Measurements from ENCODE around the gene GRIP1. TPM values are rescaled to one million over a fixed set of nuclear protein-coding genes. Genes with fewer than 3 reads are reported as not detected.

Gene GRIP1
- total RNA-seq, 1 experiment from 2014 or later, result 5.0 TPM

DNA sequence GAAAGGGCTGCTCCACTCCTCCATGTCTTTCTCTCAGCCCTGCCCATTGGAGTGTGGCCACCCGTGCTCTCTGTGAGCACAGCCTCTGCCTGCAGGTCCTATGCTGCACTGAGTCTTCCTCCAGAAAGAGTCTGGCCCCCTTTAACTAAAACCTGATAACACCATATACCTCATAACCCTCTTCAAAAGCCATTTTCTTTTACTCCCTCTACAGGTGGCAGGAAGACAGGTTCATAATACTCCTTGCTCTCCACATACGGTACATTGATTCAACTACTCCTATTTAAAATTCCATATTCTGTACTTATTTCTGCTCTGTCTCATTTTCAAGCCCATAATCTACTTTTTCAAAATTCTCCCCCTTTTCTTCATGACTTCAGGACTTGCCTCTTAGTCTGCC lies 232.6 kb downstream of the GRIP1 start:
- in situ Hi-C loops (cut with HindIII; ENCODE audit: low pct_unique_long_range_greater_than_20kb, low sequenced_read_pairs), result no loop called here
- no peak for DNase-seq (ENCODE audit: low read depth)

DNA sequence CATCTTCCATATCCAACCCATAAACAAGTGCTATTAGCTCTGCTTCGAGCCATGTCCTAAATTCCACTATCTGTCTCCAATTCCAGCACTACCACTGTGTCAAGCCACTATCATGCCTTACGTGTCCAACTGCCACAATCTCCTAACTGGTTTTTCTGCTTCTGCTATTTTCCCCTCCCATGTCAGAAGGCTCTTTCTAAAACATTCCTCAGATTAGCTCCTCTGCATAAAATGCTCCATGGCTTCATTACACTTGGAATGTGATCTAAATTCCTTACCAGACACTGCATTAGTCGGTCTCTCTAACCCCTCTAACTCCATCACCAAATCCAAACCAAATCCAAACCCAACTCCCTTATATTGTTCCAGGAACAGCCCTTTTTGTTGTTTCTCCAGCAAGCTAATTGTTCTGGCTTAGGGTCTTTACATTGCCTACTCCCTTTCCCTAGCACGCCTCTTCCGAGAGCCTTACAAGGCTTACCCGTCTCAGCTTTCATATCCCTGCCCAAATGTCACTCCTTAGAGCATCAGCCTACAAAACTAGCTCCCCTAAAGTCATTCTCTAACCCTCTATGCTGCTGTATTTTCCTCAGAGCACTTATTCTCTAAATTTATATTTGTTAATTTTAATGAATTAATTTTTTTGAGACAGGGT lies 236.8 kb downstream of the GRIP1 start:
- in situ Hi-C loops (cut with HindIII; ENCODE audit: low pct_unique_long_range_greater_than_20kb, low sequenced_read_pairs), result no loop called here
- no peak for DNase-seq (ENCODE audit: low read depth)

DNA sequence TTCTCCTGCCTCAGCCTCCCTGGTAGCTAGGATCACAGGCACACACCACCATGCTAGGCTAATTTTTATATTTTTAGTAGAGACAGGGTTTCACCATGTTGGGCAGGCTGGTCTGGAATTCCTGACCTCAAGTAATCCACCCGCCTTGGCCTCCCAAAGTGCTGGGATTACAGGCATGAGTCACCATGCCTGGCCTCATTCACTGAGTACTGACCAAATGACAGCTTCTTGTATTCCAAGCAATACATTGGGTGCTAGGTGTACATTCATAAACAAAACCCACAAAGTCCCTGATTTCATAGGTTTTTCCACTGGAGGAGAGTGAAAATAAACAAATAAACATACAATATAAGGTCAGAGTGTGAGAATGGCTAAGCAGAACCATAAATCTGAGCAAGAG lies 240.3 kb downstream of the GRIP1 start:
- in situ Hi-C loops (cut with HindIII; ENCODE audit: low pct_unique_long_range_greater_than_20kb, low sequenced_read_pairs), result no loop called here
- no peak for DNase-seq (ENCODE audit: low read depth)

DNA sequence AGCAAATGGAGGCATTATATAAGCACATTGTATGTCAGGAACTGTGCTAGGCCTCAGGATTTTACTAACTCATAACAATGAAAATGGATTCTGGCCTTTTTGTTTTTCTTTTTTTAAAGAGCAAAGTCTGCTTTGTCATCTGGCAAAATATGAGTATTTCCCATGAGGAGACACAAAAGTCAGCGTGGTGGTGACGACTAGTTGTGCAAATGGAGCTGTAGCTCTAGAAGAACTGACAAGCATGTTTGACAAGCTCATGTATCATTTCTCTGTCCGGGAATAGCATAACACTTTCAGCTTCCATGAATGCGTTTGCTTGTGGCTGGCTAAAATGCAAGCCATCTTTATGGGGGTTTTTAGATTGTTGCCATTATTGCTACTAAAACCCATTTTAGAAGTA lies 248.8 kb downstream of the GRIP1 start:
- in situ Hi-C loops (cut with HindIII; ENCODE audit: low pct_unique_long_range_greater_than_20kb, low sequenced_read_pairs), result no loop called here
- DNase-seq (ENCODE audit: low read depth), result no peak

DNA sequence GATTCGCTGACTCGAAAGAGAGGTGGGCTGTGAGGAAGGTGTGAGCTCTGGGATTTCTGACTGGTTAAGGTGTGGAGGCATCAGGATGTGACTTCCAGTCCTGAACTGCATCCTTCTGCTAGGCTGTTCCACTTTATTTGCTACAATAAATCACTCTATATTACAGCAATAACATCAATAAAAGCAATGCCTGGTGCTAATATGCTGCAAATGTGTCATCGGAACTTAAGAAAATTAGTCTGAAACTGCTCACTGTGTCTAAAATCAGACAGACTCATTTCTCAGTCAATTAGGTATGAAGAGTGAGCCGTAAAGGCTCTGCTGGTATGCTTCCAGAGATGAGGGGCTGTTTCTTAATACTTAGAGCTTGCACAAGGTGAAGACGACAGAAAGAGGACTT lies 250.0 kb downstream of the GRIP1 start:
- in situ Hi-C loops (cut with HindIII; ENCODE audit: low pct_unique_long_range_greater_than_20kb, low sequenced_read_pairs), result no loop called here
- DNase-seq (ENCODE audit: low read depth), result no peak

DNA sequence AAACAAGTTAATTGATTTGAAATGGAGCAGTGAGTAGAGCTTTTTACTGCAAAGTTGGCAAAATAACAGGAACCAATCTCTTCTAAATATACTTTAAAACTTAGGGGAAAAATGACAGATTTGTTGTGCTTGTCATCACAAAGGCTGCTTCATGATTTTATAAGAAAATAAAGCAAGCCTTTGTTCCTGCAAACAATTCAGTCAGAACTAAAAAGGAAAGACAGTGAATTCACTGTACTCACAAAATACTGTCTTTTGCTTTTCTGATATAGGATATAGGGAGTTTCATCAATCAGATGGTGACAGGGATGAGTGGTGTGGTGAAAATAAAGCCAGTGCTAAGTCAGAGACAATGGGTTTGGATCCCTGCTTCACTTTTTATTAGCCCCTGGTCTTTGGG lies 250.6 kb downstream of the GRIP1 start:
- in situ Hi-C loops (cut with HindIII; ENCODE audit: low pct_unique_long_range_greater_than_20kb, low sequenced_read_pairs), result no loop called here
- no peak for DNase-seq (ENCODE audit: low read depth)

DNA sequence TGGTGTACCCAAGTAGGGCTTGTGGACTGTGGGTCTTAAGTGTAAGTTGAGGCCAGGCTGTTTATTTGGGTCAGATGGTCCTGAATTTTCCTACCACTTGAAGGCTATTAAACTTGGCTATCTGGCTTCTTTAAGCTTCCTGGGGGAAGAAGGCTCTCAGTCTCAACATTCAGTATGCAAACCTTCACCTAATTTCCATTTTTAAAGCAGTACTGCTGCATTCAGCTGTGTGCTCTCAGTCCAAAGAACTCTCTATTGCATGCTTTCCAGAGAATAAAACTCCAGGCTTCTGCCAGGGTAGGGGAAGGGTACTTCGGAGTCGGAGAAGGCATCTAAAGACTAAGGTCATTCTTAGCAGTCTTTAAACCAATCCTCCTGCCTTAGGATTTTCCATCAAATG lies 252.2 kb downstream of the GRIP1 start:
- in situ Hi-C loops (cut with HindIII; ENCODE audit: low pct_unique_long_range_greater_than_20kb, low sequenced_read_pairs), result no loop called here
- no peak for DNase-seq (ENCODE audit: low read depth)

DNA sequence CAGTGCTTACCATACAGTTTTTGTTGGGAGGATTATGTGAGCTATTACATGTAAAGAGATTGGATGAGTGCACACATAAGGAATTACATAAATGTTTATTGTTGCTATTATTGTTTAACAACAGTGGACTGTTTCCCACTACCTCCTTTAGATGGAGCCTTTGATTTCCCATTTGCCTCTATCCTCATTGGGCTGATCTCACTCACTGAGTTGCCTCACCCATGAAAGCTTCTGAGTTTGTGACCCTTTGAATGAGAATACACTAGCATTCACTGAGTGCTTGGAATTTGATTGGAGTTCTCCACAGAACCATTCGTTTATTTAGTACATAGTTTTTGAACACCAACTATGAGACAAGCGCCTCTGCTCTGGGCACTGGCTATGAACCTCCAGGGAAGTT lies 255.6 kb downstream of the GRIP1 start:
- no peak for DNase-seq (ENCODE audit: low read depth)
- in situ Hi-C loops (cut with HindIII; ENCODE audit: low pct_unique_long_range_greater_than_20kb, low sequenced_read_pairs), result no loop called here

DNA sequence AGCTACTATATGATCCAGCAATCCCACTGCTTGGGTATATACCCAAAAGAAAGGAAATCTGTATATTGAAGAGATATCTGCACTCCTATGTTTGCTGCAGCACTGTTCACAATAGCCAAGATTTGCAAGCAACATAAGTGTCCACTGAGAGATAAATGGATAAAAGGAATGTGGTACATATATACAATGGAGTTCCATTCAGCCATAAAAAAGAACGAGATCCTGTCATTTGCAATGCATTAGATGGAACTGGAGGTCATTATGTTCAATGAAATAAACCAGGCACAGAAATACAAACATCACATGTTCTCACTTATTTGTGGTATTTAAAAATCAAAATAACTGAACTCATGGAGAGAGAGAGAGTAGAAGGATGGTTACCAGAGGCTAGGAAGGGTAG lies 260.0 kb downstream of the GRIP1 start:
- in situ Hi-C loops (cut with HindIII; ENCODE audit: low pct_unique_long_range_greater_than_20kb, low sequenced_read_pairs), result no loop called here
- no peak for DNase-seq (ENCODE audit: low read depth)

DNA sequence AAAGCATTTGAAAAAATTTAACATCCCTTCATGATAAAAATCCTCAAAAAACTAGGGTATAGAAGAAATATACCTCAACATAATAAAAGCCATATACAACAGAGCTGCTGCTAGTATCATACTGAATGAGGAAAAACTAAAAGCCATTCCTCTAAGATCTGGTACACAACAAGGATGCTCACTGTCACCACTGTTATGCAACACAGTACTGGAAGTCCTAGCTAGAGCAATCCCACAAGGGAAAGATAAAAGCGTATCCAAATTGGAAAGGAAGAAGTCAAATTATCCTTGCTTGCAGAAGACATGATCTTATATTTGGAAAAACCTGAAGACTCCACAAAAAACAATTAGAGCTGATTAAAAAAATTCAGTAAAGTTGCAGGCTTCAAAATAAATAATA lies 261.7 kb downstream of the GRIP1 start:
- in situ Hi-C loops (cut with HindIII; ENCODE audit: low pct_unique_long_range_greater_than_20kb, low sequenced_read_pairs), result no loop called here
- DNase-seq (ENCODE audit: low read depth), result no peak

DNA sequence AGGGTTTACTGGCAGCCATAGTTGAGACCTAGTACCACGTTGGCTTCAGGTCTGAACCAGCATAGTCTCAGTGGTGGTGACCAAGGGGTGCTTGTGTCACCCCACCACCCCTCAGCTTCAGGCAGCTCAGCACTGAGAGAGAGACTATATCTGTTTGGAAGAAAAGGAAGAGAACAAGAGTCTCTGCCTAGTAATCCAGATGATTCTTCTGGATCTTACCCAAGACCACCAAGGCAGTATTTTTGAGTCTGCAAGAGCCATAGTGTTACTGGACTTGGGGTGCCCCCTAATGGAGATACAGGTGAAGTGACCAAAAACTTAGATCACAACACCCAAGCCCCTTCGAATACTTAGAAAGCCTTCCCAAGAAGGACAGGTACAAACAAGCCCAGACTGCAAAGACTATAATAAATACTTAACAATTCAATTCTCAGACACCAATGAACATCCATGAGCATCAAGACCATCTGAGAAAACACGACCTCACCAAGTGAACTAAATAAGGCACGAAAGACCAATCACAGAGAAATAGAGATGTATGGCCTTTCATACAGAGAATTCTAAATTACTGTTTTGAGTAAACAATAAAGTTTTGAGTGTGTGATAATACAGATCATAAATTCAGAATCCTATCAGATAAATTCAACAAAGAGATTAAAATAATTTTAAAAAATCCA lies 269.5 kb downstream of the GRIP1 start:
- DNase-seq (ENCODE audit: low read depth), result peak; percentile 29
- in situ Hi-C loops (cut with HindIII; ENCODE audit: low pct_unique_long_range_greater_than_20kb, low sequenced_read_pairs), result no loop called here

DNA sequence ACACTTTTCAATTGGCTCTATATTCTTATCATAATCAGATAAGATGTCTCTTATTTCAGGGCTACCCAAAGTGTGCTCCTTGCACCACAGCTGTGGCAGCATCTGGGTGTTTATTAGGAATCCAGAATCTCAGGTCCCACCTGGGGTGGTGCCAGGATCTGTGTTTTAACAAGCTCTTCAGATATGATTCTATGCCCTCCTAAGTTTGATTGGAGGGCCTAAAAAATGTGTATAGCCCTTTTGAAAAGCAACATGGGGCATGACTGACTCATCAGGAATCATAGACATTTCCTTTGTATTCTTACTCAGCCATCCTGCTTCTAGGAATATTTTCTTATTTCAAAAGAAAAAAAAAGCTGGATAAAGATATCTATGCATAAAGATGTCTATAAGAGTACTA lies 273.5 kb downstream of the GRIP1 start:
- no peak for DNase-seq (ENCODE audit: low read depth)
- in situ Hi-C loops (cut with HindIII; ENCODE audit: low pct_unique_long_range_greater_than_20kb, low sequenced_read_pairs), result no loop called here

DNA sequence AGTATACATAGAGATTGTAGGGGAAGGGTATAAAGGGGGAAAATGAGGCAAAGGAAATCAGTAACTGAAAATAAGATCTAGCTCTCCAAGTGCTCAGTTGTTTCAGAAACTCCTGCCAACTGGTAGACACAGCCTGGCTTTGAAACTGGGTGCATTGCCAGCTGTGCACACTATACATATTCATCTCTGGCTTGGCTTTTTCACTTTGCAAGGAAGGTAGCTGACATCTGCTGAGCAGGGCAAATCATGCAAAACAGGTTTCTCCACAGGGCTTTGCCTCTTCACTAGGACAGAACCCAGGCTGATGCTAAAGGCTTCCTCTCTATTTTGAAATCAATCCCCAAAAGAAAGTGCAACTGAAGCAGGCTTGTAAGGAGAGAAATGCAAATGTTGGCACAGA lies 275.1 kb downstream of the GRIP1 start:
- no peak for DNase-seq (ENCODE audit: low read depth)
- in situ Hi-C loops (cut with HindIII; ENCODE audit: low pct_unique_long_range_greater_than_20kb, low sequenced_read_pairs), result no loop called here

DNA sequence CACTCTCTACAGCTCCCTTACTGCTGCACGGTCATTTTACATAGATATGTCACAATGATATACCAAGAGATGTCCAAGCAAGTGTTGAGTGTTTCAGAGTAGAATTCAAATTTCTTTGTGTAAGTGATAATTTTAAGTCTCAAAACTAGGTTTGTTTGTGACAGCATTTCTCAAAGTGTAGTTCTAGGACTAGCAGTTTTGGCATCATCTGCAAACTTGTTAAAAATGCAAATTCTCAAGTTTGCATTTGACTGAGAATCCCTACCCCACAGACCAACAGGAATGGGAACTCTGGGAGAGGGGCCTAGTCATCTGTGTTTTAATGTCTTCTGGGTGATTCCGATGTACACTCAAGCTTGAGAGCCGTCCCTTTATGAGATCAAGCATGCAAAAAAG lies 279.0 kb downstream of the GRIP1 start:
- in situ Hi-C loops (cut with HindIII; ENCODE audit: low pct_unique_long_range_greater_than_20kb, low sequenced_read_pairs), result no loop called here
- DNase-seq (ENCODE audit: low read depth), result no peak

DNA sequence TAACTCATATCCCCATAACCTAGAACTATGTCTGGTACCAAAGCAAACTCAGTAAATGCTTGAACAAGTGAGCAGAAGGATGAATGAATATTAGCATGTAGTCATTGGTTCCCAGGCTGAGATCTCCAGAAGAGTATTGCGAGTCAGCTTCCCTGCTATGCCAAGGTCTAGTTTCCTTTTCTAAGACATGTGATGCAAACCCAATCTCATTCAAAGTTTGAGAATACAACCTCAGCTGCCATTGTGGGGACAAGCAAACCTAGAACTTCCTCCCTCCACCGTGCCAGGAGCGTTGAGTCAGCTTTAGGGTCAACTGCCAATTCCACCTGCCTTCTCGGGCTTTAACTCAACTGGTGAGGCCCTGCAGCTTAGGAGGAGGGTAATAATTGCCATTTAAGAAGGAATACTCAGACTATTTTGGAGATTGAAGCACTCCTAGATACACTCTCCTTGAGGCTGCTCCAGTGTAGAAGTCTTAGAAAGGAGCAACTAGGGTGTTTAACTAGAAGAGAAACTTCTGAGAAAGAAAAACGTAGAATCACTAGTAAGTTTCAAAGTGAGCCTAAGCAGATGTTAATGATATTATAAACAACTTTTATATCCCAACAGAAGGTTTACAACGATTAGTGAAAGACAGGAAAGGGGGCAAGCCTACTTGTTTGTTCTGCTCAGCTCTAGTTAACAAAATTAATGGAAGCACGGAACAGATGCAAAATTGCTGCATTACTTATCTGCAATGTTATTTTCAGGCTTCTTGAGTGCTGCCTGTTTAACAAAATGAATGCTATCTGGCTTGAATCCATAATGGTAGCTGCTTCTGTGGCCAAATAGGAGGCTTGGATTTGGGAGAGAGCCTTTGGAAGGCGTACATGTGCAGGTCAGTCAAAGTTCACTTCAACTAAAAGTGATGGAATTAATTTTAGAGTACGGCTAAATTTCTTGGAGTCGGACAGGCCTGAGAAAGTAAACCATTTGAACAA lies 279.7 kb downstream of the GRIP1 start:
- in situ Hi-C loops (cut with HindIII; ENCODE audit: low pct_unique_long_range_greater_than_20kb, low sequenced_read_pairs), result no loop called here

DNA sequence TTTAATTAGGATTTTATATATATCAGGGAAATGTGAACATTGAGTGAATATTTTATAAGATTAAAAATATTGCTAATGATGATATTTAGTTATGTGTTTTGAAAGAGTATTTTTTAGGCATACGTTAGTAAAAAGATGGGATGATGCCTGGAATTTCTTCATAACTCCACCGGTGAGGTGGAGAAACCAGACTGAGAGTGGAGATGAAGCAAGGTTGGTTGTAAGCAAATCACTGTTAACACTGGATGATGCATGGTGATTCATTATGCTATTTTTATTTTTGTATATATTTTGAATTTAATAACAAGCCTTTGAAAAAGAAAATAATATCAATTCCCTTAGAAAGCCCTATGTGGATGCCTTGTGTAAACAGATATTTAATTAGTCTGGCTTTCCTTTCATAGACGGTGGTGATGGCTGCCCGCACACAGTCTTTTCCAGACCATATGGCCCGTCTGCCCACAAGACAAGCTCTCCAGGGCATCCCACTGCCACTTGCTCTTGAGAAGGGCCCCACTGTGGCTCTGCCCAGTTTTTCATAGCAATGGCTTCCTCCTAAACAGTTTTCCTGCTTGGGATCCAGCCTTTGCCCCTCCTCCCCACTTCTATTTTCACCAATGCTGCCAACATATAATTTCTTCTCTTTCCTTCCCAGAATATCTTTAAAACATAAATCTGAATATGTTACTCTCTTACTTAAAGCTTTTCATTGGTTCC lies 281.1 kb downstream of the GRIP1 start:
- DNase-seq (ENCODE audit: low read depth), result no peak
- in situ Hi-C loops (cut with HindIII; ENCODE audit: low pct_unique_long_range_greater_than_20kb, low sequenced_read_pairs), result no loop called here

More for the DNA sequence above, 279.7 kb downstream of the GRIP1 start:
- no peak for DNase-seq (ENCODE audit: low read depth)

DNA sequence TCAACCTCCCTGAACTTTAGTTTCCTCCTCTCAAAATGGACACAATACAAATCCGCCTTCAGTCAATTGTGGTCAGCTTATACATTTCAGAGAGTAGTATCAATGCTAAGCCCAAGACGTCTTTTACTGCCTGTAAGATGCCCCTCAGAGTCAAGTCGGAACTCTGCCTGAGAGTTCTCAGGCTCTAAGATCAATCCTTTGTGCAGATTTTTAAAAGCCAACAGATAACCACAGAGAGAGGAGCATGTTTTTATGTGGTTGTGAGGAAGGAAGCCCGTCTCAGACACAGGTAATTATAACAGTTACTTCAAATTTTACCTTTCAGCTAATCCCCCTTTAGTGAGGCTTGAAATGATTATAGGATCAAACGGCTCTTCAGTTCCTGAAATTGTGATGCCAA lies 285.0 kb downstream of the GRIP1 start:
- DNase-seq (ENCODE audit: low read depth), result no peak
- in situ Hi-C loops (cut with HindIII; ENCODE audit: low pct_unique_long_range_greater_than_20kb, low sequenced_read_pairs), result no loop called here

DNA sequence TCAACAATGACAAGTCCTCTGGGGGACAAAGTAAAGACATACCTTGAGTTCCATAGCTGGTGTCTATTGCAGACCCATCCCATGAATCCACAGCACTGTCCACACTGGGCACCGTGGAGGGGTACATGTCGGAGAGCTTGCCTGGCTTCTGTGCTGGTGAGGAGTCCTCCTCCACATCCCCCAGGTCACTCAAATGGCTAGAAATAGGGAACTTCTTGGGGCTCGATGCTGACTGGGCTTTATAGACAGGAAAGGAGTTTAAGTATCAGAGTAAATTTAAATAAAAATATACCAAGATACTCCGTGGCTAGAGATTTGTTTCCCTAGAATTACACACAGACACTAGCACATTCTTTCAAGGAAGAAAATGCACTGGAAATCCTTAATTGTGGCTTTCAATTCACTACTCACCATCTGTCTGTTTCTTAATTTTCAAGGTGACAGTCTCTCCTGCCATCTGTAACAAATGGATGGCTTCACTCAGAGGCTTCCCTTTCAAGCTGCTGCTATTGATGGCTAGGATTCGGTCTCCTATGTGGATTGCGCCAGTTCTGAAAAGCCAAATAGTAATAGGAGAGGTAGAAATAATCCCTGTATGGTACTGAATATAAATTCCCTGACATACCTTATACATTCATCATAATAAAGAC lies 286.5 kb downstream of the GRIP1 start:
- no peak for DNase-seq (ENCODE audit: low read depth)
- in situ Hi-C loops (cut with HindIII; ENCODE audit: low pct_unique_long_range_greater_than_20kb, low sequenced_read_pairs), result no loop called here
